ENCODE results near the gene KCNIP3. TPM values are rescaled to one million over a fixed set of nuclear protein-coding genes. Genes with fewer than 3 reads are reported as not detected.

KCNIP3 gene
- total and polyA plus RNA-seq, 8 donors = 3.2 to 12.6 (median 7.7) TPM

GRCh38 chr2:95326433-95327140, 29.4 kb downstream of the KCNIP3 start:
- intact Hi-C loops (cut with DNase I) = no loop called here
- Histone ChIP-seq H3K27ac (no peak overlapping the region), H3K4me1 (no peaks in the 10 kb centered on the region), H3K27me3 (no peaks in the 10 kb centered on the region), H3K9me3 (no peaks in the 10 kb centered on the region), H3K36me3 (no peaks in the 10 kb centered on the region), H3K4me3 (no peak overlapping the region)
- peak in 1 of 4 donors; percentile 79 for DNase-seq
- ATAC-seq = no peak
- no peak for TF ChIP-seq CTCF (IDR thresholded peaks at IDR 0.05)

- no peak for ATAC-seq
- intact Hi-C loops (cut with DNase I) = no loop called here
- TF ChIP-seq CTCF (IDR thresholded peaks at IDR 0.05) = no peak
These were observed 30.7 kb downstream of the KCNIP3 start for GRCh38 chr2:95327861-95328260.

GRCh38 chr2:95328358-95329125, 31.4 kb downstream of the KCNIP3 start:
- H3K4me1 ChIP-seq = no peaks in the 10 kb centered on the region
- no peaks in the 10 kb centered on the region for H3K27me3 ChIP-seq
- DNase-seq = peak in 1 of 4 donors; percentile 54
- no peak overlapping the region for H3K27ac ChIP-seq
- no peak for TF ChIP-seq CTCF (IDR thresholded peaks at IDR 0.05)
- no peak for ATAC-seq
- intact Hi-C loops (cut with DNase I) = no loop called here
- H3K9me3 ChIP-seq = no peaks in the 10 kb centered on the region
- no peaks in the 10 kb centered on the region for H3K36me3 ChIP-seq
- H3K4me3 ChIP-seq = no peak overlapping the region

More at GRCh38 chr2:95327861-95328260, 30.7 kb downstream of the KCNIP3 start:
- Histone ChIP-seq H3K27ac (no peak overlapping the region), H3K4me1 (no peaks in the 10 kb centered on the region), H3K36me3 (no peaks in the 10 kb centered on the region), H3K9me3 (no peaks in the 10 kb centered on the region), H3K4me3 (no peak overlapping the region), H3K27me3 (no peaks in the 10 kb centered on the region)
- peak in 1 of 4 donors; percentile 44 for DNase-seq

GRCh38 chr2:95329401-95329800, 32.3 kb downstream of the KCNIP3 start:
- ATAC-seq = no peak
- H3K27ac ChIP-seq = no peak overlapping the region
- no peaks in the 10 kb centered on the region for H3K36me3 ChIP-seq
- no peaks in the 10 kb centered on the region for H3K9me3 ChIP-seq
- no peaks in the 10 kb centered on the region for H3K27me3 ChIP-seq
- no peaks in the 10 kb centered on the region for H3K4me1 ChIP-seq
- peak in 1 of 4 donors; percentile 72 for DNase-seq
- intact Hi-C loops (cut with DNase I) = no loop called here
- H3K4me3 ChIP-seq = no peak overlapping the region
- no peak for TF ChIP-seq CTCF (IDR thresholded peaks at IDR 0.05)

All from left lung (tissue), 10 donors.